Astrocyte (in vitro differentiated cells and primary cell): Measurements from ENCODE around the gene CCDC63.

Source experiments
- CTCF ChIP-seq: IDR thresholded peaks from 2 replicates; pipeline ENCODE4 v1.5.1; 2011; ENCODE audit warnings: low read depth, mild to moderate bottlenecking, inconsistent platforms, low read length, moderate library complexity; ENCODE audit not compliant: insufficient read depth
- EZH2 ChIP-seq: IDR thresholded peaks from 2 replicates; pipeline ENCODE4 v1.6.1; 2012; ENCODE audit warnings: mild to moderate bottlenecking, low read length, inconsistent platforms; ENCODE audit not compliant: insufficient read depth

GRCh38 chr12:110921262-110921661, 74.5 kb downstream of the CCDC63 start:
- TF ChIP-seq CTCF (no peak), EZH2 (no peak)
